GM19193 (cell line): ENCODE data around the gene GBP3.

Experiments
- POLR2A ChIP-seq: IDR thresholded peaks from 4 replicates; pipeline ENCODE4 v1.6.1; 2011; ENCODE audit not compliant: insufficient read depth, insufficient read length; ENCODE audit errors: extremely low read depth

Gene GBP3, protein sequence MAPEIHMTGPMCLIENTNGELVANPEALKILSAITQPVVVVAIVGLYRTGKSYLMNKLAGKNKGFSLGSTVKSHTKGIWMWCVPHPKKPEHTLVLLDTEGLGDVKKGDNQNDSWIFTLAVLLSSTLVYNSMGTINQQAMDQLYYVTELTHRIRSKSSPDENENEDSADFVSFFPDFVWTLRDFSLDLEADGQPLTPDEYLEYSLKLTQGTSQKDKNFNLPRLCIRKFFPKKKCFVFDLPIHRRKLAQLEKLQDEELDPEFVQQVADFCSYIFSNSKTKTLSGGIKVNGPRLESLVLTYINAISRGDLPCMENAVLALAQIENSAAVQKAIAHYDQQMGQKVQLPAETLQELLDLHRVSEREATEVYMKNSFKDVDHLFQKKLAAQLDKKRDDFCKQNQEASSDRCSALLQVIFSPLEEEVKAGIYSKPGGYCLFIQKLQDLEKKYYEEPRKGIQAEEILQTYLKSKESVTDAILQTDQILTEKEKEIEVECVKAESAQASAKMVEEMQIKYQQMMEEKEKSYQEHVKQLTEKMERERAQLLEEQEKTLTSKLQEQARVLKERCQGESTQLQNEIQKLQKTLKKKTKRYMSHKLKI

DNA sequence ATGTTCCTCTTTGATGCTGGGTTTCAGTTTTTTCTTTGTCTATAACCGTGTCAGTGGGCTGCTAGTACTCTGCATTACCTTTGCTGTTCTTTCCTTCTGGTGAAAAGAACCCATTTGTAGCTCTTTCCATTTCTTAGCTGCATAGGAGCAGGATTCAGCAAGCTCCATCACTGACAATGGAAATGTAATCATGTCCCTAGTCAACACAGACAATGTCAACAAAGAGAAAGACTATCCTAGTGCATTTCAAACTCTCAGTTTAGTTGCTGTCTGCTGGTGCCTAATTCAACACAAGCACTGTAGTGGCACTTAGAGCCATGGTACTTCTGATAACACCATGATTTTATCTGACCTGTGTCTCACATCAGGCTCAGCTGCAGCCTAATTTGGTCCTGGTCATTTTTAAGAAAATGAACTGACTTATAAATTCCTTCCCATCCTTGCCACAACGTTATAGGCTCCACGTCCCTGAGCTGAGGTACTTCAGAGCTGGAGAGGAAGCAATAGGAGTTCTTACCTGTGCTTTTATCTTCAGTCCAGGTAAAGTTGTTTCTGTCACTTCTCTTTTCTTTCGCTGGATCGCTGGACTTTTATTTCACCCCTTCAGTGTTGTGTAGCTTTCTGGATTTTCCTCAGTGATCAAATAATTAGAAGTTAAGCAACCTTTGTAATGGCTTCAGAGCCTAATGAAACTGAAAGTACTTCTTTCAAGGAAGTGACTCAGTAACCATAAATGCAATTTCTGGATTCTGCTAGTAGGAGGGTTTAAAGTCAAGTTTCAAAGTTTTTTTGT is at the start of gene GBP3:
Gene GBP3 (minus strand): TSS at position 700 of the 793 bp plus-strand sequence. CDS start 2,145 bp downstream, outside the sequence.
- no peak for TF ChIP-seq POLR2A

DNA sequence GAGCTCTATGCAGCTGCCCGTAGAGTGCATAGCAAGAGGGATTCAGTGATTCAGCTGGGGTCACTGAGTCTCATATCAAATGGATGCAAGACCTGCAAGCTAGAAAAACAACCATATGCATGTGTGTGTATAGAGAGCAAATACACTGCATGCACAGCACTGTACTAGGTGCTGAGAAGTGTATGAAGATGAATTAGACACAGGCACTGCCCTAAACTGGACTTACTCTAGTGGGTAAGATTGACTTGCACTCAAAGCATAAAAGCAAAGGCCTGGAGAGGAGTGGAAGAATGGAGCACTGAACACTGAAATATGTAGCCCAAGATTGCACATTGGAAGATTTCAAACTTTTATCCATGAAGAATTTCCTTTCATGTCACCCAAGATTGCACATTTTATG is 47.8 kb upstream of the GBP3 start:
- TF ChIP-seq POLR2A = no peak

DNA sequence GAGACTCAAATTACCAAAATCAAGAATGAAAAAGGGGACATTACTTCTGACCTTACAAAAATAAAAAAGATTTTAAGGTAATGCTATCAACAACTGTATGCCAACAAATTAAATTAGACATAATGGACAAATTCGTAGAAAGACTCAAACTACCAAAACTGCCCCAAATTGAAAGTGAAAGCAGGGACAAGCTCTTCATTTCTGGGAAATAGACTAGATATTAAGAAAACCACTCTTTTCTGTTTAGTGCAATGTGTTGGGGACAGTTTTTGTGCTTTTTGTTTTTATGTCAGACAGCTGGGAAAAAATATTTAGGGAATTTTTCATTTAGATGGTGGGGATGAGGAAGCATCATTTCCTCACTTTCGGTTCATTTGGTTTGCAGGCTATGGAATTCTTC is 47.3 kb upstream of the GBP3 start:
- no peak for TF ChIP-seq POLR2A

DNA sequence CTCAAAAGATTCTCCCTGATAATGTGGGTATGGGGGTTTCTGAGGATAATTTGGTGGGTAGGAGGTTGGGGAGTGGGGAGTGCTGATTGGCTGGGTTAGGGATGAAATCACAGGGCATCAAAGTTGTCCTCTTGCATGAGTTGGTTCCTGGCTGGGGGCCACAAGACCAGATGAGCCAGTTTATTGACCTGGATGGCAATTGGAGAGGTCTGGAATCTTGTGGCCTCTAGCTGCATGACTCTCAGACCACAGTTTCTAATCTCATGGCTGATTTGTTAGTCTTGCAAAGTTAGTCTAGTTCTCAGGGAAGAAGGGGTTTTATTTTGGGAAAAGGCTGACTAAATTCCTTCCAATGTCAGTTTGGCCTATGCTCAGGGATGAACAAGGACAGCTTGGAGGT is 45.6 kb upstream of the GBP3 start:
- TF ChIP-seq POLR2A = no peak

DNA sequence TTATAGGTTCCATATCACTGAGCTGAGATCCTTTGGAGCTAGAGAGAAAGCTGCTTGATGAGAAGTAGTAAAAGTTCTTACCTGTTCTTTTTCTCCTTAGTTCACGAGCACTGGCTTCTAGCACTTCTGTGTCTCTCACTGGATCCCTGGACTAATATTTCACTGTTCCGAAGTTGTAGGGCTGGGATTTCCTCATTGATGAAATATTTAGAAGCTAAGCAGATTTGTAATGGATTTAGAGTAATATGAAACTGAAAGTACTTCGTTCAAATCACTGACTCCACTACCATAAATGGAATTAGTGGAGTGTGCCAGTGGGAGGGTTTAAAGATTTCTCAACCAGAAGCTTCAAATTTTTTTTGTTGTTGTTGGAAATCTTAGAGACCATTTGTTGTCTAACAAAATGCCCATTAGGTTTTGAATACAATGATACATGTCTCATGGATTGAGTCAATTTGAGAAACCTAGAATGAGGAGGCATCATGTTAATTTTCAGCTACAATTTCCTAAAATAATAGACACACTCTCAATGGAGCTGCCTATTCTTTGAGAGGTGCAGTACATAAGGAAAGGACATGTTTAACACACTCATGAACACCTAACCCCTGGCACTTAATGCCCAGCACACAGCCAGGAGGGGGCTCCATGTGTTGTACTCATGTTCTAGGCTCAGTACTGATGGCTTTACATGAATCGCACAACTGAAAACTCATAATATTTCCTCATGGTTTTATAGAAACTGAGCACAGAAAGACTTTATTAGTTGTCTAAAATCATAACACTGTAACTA is 42.6 kb upstream of the GBP3 start, which contains the start of gene GBP1:
Gene GBP1 (minus strand): TSS at position 130 of the 790 bp plus-strand sequence. CDS start 1,974 bp downstream, outside the sequence.
- TF ChIP-seq POLR2A = no peak

DNA sequence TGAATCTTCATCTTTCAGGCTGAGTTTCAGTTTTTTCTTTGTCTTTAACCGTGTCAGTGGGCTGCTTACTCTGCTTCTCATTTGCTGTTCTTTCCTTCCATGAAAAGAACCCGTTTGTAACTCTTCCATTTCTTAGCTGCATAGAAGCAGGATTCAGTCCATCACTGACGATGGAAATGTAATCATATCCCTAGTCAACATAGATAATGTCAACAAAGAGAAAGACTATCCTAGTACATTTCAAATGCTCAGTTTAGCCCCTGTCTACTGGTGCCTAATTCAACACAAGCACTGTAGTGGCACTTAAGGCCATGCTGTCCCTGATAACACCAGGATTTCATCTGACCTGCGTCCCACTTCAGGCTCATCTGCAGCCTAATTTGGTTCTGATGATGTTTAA is 42.0 kb upstream of the GBP3 start:
- no peak for TF ChIP-seq POLR2A

DNA sequence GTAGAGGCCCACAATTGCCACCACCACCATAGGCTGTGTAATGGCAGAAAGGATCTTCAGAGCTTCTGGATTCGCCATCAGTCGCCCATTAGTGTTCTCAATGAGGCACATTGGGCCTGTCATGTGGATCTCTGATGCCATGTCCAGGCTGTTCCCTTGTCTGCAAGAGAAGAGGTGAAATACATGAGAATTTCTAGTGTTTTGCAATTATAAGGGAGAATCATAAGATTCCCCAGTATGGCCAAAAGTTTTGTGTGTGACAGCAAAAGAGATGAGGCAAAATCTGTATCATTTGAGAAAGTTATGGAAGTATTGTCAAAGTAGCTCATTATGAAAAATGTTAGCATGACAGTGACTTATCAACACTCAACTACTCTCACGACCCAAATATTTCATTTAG is 40.4 kb upstream of the GBP3 start:
- no peak for TF ChIP-seq POLR2A

DNA sequence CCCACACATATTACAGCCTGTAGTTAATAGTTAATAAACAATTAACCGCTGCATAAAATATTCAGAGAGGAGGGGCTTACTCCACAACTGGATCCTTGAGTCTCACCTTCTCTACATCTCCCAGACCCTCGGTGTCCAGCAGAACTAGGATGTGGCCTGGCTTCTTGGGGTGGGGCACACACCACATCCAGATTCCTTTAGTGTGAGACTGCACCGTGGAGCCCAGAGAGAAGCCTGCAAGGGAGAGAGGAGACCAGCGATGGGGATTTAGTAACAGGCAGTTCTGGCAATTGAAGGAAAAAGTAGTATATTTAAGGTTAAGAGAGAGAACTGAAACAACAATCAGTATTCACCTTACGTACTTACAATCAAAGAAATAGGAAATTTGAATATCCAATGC is 37.4 kb upstream of the GBP3 start:
- no peak for TF ChIP-seq POLR2A

DNA sequence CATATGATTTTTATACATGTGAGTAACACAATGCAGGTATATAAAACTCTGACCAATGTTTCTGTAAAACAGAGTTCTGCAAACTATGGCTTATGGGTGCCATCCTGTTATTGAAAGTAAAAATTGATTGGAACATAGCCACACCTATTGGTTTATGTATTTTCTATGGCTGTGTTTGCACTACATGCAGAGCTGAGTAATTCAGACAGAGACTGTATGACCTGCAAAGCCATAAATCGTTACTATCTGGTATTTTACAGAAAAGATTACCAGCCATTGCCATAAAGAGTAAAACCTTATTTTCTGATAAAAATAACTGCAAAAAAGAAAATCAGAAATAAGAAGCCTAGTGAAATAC is 29.3 kb upstream of the GBP3 start:
- TF ChIP-seq POLR2A = no peak

DNA sequence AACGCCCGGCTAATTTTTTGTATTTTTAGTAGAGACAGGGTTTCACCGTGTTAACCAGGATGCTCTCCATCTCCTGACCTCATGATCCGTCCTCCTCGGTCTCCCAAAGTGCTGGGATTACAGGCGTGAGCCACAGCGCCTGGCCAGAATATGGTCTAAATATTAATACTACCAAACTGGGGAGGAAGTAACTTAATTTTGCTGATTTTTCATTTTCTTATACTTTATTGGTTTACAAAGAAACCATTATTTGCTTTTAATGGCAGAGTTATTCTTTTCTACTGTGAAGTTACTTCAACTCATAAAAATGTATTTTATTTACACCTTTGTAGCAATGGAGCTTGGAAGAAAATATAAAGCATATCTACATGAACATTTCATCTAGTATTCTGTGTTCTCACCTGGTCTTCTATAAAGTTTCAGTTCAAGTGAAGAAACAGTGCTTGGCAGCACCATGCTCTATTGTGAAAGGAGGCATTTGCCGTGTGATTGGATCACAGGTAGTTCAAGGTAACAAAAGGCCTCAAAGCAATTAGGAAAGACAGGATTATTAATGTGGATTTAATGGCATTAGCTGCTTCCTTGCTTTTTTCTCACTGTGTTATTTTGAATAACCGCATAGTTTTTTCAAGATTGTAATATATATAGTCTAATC is 28.8 kb upstream of the GBP3 start:
- no peak for TF ChIP-seq POLR2A

DNA sequence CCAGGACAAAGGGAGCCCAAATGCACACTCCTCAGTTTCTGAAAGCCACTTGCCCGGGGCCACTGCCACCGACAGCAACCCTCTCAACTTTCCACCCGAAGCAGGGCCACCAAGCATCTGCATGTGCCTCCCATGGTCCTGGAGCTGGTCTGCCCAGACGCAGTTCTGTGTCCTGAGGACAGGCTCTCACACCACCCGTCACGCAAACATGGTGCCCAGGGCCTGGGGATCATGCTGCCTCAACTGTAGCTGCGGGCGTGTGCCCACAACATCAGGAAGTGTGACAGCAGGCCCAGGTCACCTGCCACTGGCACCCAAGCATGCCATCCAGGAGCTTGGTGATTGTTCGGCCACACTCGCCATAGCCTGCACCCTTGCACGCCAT is 28.0 kb upstream of the GBP3 start:
- no peak for TF ChIP-seq POLR2A

DNA sequence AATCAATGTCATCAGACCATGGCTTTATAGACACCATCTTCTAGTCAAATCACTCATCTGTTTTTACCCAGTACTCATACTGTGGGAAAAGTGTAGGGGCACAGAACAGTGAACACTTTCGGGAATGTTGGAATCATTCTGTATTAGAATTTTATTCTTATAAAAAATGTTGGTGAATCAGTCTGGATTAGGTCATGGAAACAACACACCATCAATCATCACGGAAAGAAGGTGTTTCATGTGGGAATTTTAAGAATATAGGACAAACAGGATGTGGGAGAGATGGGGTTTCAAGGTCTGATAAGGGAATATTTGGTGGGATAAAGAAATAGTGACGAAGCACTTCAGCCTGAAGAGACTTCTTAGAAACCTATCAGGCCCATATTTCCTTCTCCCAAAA is 25.1 kb upstream of the GBP3 start:
- no peak for TF ChIP-seq POLR2A

DNA sequence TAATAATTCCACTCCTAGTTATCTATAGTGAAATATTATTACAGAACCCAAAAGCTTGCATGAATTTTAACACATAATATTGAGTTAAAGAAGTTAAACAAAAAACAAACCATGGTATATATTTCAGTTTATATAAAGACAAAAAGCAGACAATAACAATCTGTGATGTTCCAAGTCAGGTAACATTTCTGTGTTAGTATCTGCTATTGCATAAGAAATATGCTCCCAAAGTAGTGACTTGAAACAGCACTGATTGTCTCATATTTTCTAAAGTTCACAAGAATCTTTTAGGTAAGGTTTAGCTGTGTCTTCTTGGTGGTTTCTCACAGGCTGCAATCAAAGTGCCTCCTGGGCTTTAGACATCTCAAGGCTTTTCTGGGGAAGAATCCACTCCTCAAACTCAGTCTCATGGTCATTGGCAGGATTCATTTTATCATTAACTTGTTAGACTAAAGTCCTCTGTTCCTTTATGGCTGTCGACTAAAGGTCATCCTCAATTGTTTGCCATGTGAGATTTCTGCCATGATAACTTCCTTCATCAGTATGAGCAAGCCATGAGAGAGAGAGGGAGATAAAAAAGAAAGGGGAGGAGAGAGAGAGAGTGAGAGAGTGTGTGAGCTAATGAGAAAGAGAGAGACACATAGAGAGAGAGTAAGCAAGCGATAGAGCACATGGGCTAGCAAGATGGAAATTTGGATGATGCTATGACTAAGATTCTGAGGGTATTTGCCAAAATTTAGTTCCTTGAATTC is 22.5 kb upstream of the GBP3 start:
- TF ChIP-seq POLR2A = no peak

DNA sequence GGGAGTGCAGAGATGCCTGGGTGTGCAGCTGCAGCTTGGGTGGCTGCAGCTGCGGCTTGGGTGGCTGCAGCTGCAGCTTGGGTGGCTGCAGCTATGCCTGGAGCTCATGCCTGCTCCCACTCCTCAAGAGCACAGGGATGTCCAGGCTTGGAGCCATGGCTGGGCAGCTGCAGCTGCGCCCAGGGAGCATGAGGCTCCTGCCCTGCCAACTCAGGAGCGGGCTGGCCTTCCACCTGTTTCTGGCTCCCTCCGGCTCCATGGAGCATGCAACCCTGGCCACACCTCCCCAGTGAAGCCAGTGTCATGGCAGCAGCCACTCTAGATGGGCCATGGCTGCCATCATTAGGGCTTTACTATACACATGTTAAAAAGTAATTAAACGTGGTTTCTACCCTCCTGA is 21.3 kb upstream of the GBP3 start:
- no peak for TF ChIP-seq POLR2A
